GM20000 (cell line): ENCODE measurements around the gene POGK.

Experiments used
- DNase-seq: peaks from one replicate; pipeline ENCODE4 v3.0.0; 2012; ENCODE audit warnings: low spot score
- CTCF ChIP-seq: IDR thresholded peaks from 2 replicates; pipeline ENCODE4 v1.5.1; 2012; ENCODE audit warnings: mild to moderate bottlenecking, control low read depth; ENCODE audit errors: extremely low read depth, missing control alignments

Gene POGK

GRCh38 chr1:166905136-166905535 lies 65.9 kb downstream of the POGK start:
- no peak for TF ChIP-seq CTCF

GRCh38 chr1:166905900-166906299 lies 66.6 kb downstream of the POGK start:
- TF ChIP-seq CTCF = no peak
- DNase-seq = no peak

More at GRCh38 chr1:166905136-166905535, 65.9 kb downstream of the POGK start:
- no peak for DNase-seq
